Uterus (tissue), 2 donors: ENCODE data around the gene C2orf42.

Source experiments
- POLR2A ChIP-seq, 2 donors: fragments of 450-650 bp; IDR thresholded peaks; one replicate each; pipeline ENCODE4 v1.6.1; 2016; ENCODE audit warnings: antibody characterized with exemption in 2 of 2, mild to moderate bottlenecking in 1 of 2, moderate library complexity in 1 of 2
- TF ChIP-seq, protein P1 (sequence below), 4 experiments: fragments of 200-600 bp in 2 of 4; fragments of 450-650 bp in 2 of 4; sonication (generic) in 2 of 4; IDR thresholded peaks; one replicate each; pipeline ENCODE4 v1.5.1; 2016 to 2019; ENCODE audit warnings: antibody characterized with exemption in 4 of 4, mild to moderate bottlenecking in 2 of 4, moderate library complexity in 1 of 4

DNA sequence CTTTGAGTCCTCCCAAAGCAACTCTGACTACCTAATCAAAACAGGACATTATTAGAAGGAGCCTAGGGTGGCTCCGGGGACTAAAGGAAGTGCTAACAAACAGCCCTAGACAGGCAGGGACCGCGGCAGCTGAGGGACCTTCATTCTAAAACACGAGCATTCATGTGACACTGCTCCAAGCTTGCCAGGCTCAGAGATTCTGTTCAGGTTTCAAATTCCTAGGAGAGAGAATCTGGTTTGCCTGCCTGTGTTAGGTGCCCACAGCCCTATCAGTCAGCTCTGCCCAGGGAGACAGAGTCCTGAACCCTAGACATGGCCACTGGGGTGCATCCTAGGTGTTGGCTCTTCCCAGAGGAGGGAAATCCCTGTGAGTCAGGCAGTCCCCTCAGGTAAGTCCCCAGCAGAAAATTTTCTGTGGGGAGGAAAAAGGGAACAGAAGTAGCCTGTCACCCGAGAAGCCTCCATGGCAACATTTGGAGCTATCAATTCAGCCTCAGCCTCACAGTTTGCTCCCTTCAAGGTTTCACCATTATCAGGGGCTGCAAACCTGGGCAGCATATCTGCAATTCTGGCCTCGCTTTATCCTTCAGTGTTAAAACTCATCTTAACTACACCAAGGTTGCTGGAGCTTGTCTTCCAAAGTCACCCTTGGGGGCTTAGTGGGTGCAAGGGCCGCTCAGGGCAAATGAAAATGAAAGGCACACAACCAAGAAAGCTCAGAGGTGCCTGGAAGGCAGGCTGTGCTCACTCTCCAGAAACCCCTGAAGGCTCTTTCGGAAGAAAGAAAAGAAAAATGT lies 75.0 kb downstream of the C2orf42 start:
- TF ChIP-seq, protein P1, sequence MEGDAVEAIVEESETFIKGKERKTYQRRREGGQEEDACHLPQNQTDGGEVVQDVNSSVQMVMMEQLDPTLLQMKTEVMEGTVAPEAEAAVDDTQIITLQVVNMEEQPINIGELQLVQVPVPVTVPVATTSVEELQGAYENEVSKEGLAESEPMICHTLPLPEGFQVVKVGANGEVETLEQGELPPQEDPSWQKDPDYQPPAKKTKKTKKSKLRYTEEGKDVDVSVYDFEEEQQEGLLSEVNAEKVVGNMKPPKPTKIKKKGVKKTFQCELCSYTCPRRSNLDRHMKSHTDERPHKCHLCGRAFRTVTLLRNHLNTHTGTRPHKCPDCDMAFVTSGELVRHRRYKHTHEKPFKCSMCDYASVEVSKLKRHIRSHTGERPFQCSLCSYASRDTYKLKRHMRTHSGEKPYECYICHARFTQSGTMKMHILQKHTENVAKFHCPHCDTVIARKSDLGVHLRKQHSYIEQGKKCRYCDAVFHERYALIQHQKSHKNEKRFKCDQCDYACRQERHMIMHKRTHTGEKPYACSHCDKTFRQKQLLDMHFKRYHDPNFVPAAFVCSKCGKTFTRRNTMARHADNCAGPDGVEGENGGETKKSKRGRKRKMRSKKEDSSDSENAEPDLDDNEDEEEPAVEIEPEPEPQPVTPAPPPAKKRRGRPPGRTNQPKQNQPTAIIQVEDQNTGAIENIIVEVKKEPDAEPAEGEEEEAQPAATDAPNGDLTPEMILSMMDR (IDR thresholded peaks at IDR 0.05): no peak
- TF ChIP-seq POLR2A (IDR thresholded peaks at IDR 0.05): no peak
